HEK293 (cell line): ENCODE data around the gene INTS6L.

ENCODE experiments used
- GLI4 ChIP-seq: fragments of 450-650 bp; formaldehyde crosslinking; IDR thresholded peaks from 2 replicates; pipeline ENCODE4 v1.5.1; 2016; ENCODE audit warnings: missing biosample characterization, missing genetic modification characterization
- KLF1 ChIP-seq: fragments of 450-650 bp; formaldehyde crosslinking; IDR thresholded peaks from 2 replicates; pipeline ENCODE4 v1.5.1; 2016; ENCODE audit warnings: missing biosample characterization, missing genetic modification characterization
- OSR2 ChIP-seq: fragments of 450-650 bp; formaldehyde crosslinking; IDR thresholded peaks from 2 replicates; pipeline ENCODE4 v1.5.1; 2016; ENCODE audit warnings: missing biosample characterization, missing genetic modification characterization
- SP2 ChIP-seq: fragments of 450-650 bp; formaldehyde crosslinking; IDR thresholded peaks from 2 replicates; pipeline ENCODE4 v1.5.1; 2016; ENCODE audit warnings: missing biosample characterization, missing genetic modification characterization
- ZNF10 ChIP-seq: fragments of 450-650 bp; formaldehyde crosslinking; IDR thresholded peaks from 2 replicates; pipeline ENCODE4 v1.5.1; 2017; ENCODE audit warnings: missing biosample characterization, missing genetic modification characterization
- ZNF202 ChIP-seq: fragments of 450-650 bp; formaldehyde crosslinking; IDR thresholded peaks from 2 replicates; pipeline ENCODE4 v1.5.1; 2016; ENCODE audit warnings: missing biosample characterization, missing genetic modification characterization, borderline replicate concordance
- ZNF221 ChIP-seq: fragments of 450-650 bp; formaldehyde crosslinking; IDR thresholded peaks from 2 replicates; pipeline ENCODE4 v1.5.1; 2017; ENCODE audit warnings: missing biosample characterization, missing genetic modification characterization, borderline replicate concordance
- ZNF426 ChIP-seq: fragments of 450-650 bp; formaldehyde crosslinking; IDR thresholded peaks from 2 replicates; pipeline ENCODE4 v1.5.1; 2017; ENCODE audit warnings: missing biosample characterization, missing genetic modification characterization, mild to moderate bottlenecking, inconsistent platforms, moderate library complexity
- ZNF510 ChIP-seq: fragments of 450-650 bp; formaldehyde crosslinking; IDR thresholded peaks from 2 replicates; pipeline ENCODE4 v1.5.1; 2018; ENCODE audit warnings: mild to moderate bottlenecking, missing genetic modification characterization, missing biosample characterization; ENCODE audit not compliant: insufficient replicate concordance
- ZNF514 ChIP-seq: fragments of 450-650 bp; formaldehyde crosslinking; IDR thresholded peaks from 2 replicates; pipeline ENCODE4 v1.5.1; 2016; ENCODE audit warnings: missing biosample characterization, missing genetic modification characterization
- ZNF549 ChIP-seq: fragments of 450-650 bp; IDR thresholded peaks from 2 replicates; pipeline ENCODE4 v1.5.1; 2018; ENCODE audit warnings: missing biosample characterization, missing genetic modification characterization, mild to moderate bottlenecking, inconsistent platforms, moderate library complexity
- ZNF610 ChIP-seq: fragments of 450-650 bp; formaldehyde crosslinking; IDR thresholded peaks from 2 replicates; pipeline ENCODE4 v1.5.1; 2016; ENCODE audit warnings: missing biosample characterization, missing genetic modification characterization, borderline replicate concordance
- ZNF747 ChIP-seq: fragments of 450-650 bp; formaldehyde crosslinking; IDR thresholded peaks from 2 replicates; pipeline ENCODE4 v1.5.1; 2016; ENCODE audit warnings: missing biosample characterization, missing genetic modification characterization
- ZNF843 ChIP-seq: fragments of 450-650 bp; formaldehyde crosslinking; IDR thresholded peaks from 2 replicates; pipeline ENCODE4 v1.5.1; 2016; ENCODE audit warnings: missing biosample characterization, missing genetic modification characterization
- TF ChIP-seq, protein P1 (sequence below): fragments of 450-650 bp; formaldehyde crosslinking; IDR thresholded peaks from 2 replicates; pipeline ENCODE4 v1.5.1; 2016; ENCODE audit warnings: missing biosample characterization, missing genetic modification characterization
- TF ChIP-seq, protein P2 (sequence below): fragments of 450-650 bp; formaldehyde crosslinking; IDR thresholded peaks from 2 replicates; pipeline ENCODE4 v1.5.1; 2017; ENCODE audit warnings: missing biosample characterization, missing genetic modification characterization
- TF ChIP-seq, protein P3 (sequence below): fragments of 450-650 bp; formaldehyde crosslinking; IDR thresholded peaks from 2 replicates; pipeline ENCODE4 v1.5.1; 2017; ENCODE audit warnings: missing biosample characterization, missing genetic modification characterization
- TF ChIP-seq, protein P4 (sequence below): fragments of 450-650 bp; formaldehyde crosslinking; conservative IDR thresholded peaks from 2 replicates; pipeline ENCODE4 v1.5.1; 2016; ENCODE audit warnings: low read depth, missing biosample characterization, missing genetic modification characterization
- TF ChIP-seq, protein P5 (sequence below): fragments of 450-650 bp; formaldehyde crosslinking; IDR thresholded peaks from 2 replicates; pipeline ENCODE4 v1.5.1; 2016; ENCODE audit warnings: missing biosample characterization, missing genetic modification characterization
- TF ChIP-seq, protein P6 (sequence below): fragments of 450-650 bp; formaldehyde crosslinking; IDR thresholded peaks from 2 replicates; pipeline ENCODE4 v1.5.1; 2017; ENCODE audit warnings: missing biosample characterization, missing genetic modification characterization
- TF ChIP-seq, protein P7 (sequence below): fragments of 450-650 bp; formaldehyde crosslinking; IDR thresholded peaks from 2 replicates; pipeline ENCODE4 v1.5.1; 2016; ENCODE audit warnings: missing biosample characterization, missing genetic modification characterization
- TF ChIP-seq, protein P8 (sequence below): fragments of 450-650 bp; formaldehyde crosslinking; IDR thresholded peaks from 2 replicates; pipeline ENCODE4 v1.5.1; 2016; ENCODE audit warnings: missing biosample characterization, missing genetic modification characterization

Gene INTS6L

DNA sequence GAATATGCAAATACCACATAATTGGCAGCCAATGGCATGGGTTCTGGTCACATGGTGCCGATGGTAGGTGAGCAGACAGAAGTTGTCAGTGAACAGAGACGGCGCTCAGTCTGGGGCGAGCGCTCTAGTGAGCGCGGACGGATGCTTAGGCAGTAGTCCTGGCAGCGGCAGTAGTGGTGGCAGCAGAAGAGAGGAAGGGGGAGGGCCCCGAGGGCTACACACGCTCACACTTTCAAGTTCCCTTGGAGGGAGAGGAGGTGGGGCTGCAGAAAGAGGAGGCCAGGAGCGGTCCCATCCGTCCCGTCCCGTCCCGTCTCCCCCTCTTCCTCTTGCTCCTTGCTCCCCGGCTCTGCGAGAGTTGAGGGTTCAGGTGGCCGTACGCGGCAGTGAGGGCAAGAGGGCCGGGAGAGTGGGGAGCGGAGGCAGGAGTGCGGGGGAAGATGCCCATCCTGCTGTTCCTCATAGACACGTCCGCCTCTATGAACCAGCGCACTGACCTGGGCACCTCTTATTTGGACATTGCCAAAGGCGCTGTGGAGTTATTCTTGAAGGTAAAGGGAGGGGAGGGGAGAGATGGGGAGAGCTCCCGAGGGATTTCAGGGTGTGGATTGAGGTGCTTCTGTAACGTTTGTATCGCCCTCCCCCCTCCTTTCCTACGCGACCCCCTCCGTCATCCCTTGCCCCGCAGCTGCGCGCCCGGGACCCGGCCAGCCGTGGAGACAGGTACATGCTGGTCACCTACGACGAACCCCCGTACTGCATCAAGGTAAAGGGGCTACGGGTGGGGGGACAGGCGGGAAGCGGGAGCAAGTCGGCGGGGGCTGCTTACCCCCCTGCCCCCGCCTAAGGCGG is at the start of gene INTS6L (continued):
- no peak for TF ChIP-seq ZNF514 (tag by site-specific recombination)
- no peak for TF ChIP-seq ZNF221 (tag by site-specific recombination)
- TF ChIP-seq OSR2: peak; percentile 85
- TF ChIP-seq, protein P1, sequence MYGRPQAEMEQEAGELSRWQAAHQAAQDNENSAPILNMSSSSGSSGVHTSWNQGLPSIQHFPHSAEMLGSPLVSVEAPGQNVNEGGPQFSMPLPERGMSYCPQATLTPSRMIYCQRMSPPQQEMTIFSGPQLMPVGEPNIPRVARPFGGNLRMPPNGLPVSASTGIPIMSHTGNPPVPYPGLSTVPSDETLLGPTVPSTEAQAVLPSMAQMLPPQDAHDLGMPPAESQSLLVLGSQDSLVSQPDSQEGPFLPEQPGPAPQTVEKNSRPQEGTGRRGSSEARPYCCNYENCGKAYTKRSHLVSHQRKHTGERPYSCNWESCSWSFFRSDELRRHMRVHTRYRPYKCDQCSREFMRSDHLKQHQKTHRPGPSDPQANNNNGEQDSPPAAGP (tag by site-specific recombination): peak; percentile 36; the same call in 1 of the 2 replicates
- TF ChIP-seq ZNF549 (tag by site-specific recombination): no peak
- no peak for TF ChIP-seq GLI4
- no peak for TF ChIP-seq ZNF10 (tag by site-specific recombination)
- no peak for TF ChIP-seq KLF1 (tag by site-specific recombination)
- TF ChIP-seq, protein P2, sequence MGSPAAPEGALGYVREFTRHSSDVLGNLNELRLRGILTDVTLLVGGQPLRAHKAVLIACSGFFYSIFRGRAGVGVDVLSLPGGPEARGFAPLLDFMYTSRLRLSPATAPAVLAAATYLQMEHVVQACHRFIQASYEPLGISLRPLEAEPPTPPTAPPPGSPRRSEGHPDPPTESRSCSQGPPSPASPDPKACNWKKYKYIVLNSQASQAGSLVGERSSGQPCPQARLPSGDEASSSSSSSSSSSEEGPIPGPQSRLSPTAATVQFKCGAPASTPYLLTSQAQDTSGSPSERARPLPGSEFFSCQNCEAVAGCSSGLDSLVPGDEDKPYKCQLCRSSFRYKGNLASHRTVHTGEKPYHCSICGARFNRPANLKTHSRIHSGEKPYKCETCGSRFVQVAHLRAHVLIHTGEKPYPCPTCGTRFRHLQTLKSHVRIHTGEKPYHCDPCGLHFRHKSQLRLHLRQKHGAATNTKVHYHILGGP (tag by site-specific recombination): no peak
- TF ChIP-seq, protein P3, sequence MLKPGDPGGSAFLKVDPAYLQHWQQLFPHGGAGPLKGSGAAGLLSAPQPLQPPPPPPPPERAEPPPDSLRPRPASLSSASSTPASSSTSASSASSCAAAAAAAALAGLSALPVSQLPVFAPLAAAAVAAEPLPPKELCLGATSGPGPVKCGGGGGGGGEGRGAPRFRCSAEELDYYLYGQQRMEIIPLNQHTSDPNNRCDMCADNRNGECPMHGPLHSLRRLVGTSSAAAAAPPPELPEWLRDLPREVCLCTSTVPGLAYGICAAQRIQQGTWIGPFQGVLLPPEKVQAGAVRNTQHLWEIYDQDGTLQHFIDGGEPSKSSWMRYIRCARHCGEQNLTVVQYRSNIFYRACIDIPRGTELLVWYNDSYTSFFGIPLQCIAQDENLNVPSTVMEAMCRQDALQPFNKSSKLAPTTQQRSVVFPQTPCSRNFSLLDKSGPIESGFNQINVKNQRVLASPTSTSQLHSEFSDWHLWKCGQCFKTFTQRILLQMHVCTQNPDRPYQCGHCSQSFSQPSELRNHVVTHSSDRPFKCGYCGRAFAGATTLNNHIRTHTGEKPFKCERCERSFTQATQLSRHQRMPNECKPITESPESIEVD (tag by site-specific recombination): no peak
- TF ChIP-seq, protein P4, sequence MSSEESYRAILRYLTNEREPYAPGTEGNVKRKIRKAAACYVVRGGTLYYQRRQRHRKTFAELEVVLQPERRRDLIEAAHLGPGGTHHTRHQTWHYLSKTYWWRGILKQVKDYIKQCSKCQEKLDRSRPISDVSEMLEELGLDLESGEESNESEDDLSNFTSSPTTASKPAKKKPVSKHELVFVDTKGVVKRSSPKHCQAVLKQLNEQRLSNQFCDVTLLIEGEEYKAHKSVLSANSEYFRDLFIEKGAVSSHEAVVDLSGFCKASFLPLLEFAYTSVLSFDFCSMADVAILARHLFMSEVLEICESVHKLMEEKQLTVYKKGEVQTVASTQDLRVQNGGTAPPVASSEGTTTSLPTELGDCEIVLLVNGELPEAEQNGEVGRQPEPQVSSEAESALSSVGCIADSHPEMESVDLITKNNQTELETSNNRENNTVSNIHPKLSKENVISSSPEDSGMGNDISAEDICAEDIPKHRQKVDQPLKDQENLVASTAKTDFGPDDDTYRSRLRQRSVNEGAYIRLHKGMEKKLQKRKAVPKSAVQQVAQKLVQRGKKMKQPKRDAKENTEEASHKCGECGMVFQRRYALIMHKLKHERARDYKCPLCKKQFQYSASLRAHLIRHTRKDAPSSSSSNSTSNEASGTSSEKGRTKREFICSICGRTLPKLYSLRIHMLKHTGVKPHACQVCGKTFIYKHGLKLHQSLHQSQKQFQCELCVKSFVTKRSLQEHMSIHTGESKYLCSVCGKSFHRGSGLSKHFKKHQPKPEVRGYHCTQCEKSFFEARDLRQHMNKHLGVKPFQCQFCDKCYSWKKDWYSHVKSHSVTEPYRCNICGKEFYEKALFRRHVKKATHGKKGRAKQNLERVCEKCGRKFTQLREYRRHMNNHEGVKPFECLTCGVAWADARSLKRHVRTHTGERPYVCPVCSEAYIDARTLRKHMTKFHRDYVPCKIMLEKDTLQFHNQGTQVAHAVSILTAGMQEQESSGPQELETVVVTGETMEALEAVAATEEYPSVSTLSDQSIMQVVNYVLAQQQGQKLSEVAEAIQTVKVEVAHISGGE: peak; percentile 24; the same call in 1 of the 2 replicates
- TF ChIP-seq ZNF426 (tag by site-specific recombination): no peak
- 0 out of 2 replicates have a peak, but pooled peaks have one; percentile 48 for TF ChIP-seq ZNF610 (tag by site-specific recombination)
- TF ChIP-seq ZNF747 (tag by site-specific recombination): no peak
- no peak; the same call in 1 of the 2 replicates for TF ChIP-seq ZNF843
- TF ChIP-seq, protein P5, sequence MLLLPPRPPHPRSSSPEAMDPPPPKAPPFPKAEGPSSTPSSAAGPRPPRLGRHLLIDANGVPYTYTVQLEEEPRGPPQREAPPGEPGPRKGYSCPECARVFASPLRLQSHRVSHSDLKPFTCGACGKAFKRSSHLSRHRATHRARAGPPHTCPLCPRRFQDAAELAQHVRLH (tag by site-specific recombination): no peak
- no peak for TF ChIP-seq ZNF510 (tag by site-specific recombination)
- TF ChIP-seq, protein P6, sequence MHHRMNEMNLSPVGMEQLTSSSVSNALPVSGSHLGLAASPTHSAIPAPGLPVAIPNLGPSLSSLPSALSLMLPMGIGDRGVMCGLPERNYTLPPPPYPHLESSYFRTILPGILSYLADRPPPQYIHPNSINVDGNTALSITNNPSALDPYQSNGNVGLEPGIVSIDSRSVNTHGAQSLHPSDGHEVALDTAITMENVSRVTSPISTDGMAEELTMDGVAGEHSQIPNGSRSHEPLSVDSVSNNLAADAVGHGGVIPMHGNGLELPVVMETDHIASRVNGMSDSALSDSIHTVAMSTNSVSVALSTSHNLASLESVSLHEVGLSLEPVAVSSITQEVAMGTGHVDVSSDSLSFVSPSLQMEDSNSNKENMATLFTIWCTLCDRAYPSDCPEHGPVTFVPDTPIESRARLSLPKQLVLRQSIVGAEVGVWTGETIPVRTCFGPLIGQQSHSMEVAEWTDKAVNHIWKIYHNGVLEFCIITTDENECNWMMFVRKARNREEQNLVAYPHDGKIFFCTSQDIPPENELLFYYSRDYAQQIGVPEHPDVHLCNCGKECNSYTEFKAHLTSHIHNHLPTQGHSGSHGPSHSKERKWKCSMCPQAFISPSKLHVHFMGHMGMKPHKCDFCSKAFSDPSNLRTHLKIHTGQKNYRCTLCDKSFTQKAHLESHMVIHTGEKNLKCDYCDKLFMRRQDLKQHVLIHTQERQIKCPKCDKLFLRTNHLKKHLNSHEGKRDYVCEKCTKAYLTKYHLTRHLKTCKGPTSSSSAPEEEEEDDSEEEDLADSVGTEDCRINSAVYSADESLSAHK (tag by site-specific recombination): no peak
- no peak for TF ChIP-seq ZNF202 (tag by site-specific recombination)
- TF ChIP-seq, protein P7, sequence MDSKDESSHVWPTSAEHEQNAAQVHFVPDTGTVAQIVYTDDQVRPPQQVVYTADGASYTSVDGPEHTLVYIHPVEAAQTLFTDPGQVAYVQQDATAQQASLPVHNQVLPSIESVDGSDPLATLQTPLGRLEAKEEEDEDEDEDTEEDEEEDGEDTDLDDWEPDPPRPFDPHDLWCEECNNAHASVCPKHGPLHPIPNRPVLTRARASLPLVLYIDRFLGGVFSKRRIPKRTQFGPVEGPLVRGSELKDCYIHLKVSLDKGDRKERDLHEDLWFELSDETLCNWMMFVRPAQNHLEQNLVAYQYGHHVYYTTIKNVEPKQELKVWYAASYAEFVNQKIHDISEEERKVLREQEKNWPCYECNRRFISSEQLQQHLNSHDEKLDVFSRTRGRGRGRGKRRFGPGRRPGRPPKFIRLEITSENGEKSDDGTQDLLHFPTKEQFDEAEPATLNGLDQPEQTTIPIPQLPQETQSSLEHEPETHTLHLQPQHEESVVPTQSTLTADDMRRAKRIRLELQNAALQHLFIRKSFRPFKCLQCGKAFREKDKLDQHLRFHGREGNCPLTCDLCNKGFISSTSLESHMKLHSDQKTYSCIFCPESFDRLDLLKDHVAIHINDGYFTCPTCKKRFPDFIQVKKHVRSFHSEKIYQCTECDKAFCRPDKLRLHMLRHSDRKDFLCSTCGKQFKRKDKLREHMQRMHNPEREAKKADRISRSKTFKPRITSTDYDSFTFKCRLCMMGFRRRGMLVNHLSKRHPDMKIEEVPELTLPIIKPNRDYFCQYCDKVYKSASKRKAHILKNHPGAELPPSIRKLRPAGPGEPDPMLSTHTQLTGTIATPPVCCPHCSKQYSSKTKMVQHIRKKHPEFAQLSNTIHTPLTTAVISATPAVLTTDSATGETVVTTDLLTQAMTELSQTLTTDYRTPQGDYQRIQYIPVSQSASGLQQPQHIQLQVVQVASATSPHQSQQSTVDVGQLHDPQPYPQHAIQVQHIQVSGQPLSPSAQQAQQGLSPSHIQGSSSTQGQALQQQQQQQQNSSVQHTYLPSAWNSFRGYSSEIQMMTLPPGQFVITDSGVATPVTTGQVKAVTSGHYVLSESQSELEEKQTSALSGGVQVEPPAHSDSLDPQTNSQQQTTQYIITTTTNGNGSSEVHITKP (tag by site-specific recombination): peak; percentile 64
- peak; percentile 67 for TF ChIP-seq SP2
- TF ChIP-seq, protein P8, sequence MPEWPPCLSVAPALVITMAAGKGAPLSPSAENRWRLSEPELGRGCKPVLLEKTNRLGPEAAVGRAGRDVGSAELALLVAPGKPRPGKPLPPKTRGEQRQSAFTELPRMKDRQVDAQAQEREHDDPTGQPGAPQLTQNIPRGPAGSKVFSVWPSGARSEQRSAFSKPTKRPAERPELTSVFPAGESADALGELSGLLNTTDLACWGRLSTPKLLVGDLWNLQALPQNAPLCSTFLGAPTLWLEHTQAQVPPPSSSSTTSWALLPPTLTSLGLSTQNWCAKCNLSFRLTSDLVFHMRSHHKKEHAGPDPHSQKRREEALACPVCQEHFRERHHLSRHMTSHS (tag by site-specific recombination): no peak
